Gastrocnemius medialis (tissue), 4 donors: ENCODE data around the gene E2F1.

ENCODE experiments used
- POLR2A ChIP-seq, 2 donors: fragments of 450-650 bp; IDR thresholded peaks; one replicate each; pipeline ENCODE4 v1.6.1; 2017; ENCODE audit warnings: antibody characterized with exemption in 2 of 2, mild to moderate bottlenecking in 2 of 2, moderate library complexity in 2 of 2
- TF ChIP-seq, protein P1 (sequence below), 5 experiments: fragments of 450-650 bp in 3 of 5; fragments of 200-600 bp in 2 of 5; sonication (generic) in 2 of 5; IDR thresholded peaks in 4 of 5; conservative IDR thresholded peaks in 1 of 5; 1 replicate in 4 of 5; 2 replicates in 1 of 5; pipeline ENCODE4 v1.5.1; 2016 to 2019; ENCODE audit warnings: antibody characterized with exemption in 5 of 5, mild to moderate bottlenecking in 3 of 5, moderate library complexity in 3 of 5

DNA sequence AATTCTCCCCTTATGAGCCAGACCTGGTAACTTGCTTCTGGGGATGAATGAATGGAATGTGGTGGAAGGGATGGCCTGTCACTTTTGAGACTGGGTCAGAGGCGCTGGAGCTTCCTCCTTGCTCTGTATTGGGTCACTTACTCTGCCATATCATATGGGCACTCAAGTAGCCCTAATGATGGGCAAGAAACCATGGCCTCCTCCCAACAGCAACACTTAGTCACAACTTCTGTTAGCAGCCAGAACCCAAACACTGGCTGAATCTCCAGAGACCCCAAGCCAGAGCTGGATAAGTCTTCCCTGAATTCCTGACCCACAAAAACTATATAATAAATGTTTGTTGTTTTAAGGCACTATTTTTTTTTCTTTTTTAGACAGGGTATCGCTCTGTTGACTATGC lies 5.5 kb downstream of the E2F1 start:
- TF ChIP-seq, protein P1, sequence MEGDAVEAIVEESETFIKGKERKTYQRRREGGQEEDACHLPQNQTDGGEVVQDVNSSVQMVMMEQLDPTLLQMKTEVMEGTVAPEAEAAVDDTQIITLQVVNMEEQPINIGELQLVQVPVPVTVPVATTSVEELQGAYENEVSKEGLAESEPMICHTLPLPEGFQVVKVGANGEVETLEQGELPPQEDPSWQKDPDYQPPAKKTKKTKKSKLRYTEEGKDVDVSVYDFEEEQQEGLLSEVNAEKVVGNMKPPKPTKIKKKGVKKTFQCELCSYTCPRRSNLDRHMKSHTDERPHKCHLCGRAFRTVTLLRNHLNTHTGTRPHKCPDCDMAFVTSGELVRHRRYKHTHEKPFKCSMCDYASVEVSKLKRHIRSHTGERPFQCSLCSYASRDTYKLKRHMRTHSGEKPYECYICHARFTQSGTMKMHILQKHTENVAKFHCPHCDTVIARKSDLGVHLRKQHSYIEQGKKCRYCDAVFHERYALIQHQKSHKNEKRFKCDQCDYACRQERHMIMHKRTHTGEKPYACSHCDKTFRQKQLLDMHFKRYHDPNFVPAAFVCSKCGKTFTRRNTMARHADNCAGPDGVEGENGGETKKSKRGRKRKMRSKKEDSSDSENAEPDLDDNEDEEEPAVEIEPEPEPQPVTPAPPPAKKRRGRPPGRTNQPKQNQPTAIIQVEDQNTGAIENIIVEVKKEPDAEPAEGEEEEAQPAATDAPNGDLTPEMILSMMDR (IDR thresholded peaks at IDR 0.05 in 4 of 5, conservative IDR thresholded peaks at IDR 0.05 in 1 of 5): no peak
- TF ChIP-seq POLR2A (IDR thresholded peaks at IDR 0.05): no peak
